GM20000 (cell line): ENCODE data around the gene PAPPA2.

Experiments used
- DNase-seq: peaks from one replicate; pipeline ENCODE4 v3.0.0; 2012; ENCODE audit warnings: low spot score
- CTCF ChIP-seq: IDR thresholded peaks from 2 replicates; pipeline ENCODE4 v1.5.1; 2012; ENCODE audit warnings: mild to moderate bottlenecking, control low read depth; ENCODE audit errors: extremely low read depth, missing control alignments

The PAPPA2 gene

GRCh38 chr1:176854758-176855745 lies 392.1 kb downstream of the PAPPA2 start:
- TF ChIP-seq CTCF = no peak
- DNase-seq = no peak

GRCh38 chr1:176857632-176858031 lies 394.7 kb downstream of the PAPPA2 start:
- DNase-seq = no peak
- TF ChIP-seq CTCF = no peak

GRCh38 chr1:176858433-176858916 lies 395.5 kb downstream of the PAPPA2 start:
- DNase-seq = no peak
- no peak for TF ChIP-seq CTCF

- no peak for DNase-seq
- no peak for TF ChIP-seq CTCF
These were observed 400.6 kb downstream of the PAPPA2 start for GRCh38 chr1:176863613-176864012.

GRCh38 chr1:176864211-176864610 lies 401.2 kb downstream of the PAPPA2 start:
- no peak for TF ChIP-seq CTCF
- no peak for DNase-seq

- DNase-seq = no peak
- TF ChIP-seq CTCF = no peak
These were observed 403.2 kb downstream of the PAPPA2 start for GRCh38 chr1:176866011-176866714.

- no peak for DNase-seq
- TF ChIP-seq CTCF = no peak
These were observed 406.6 kb downstream of the PAPPA2 start for GRCh38 chr1:176869577-176869976.
